Measurements from ENCODE around the gene STON1.
"Not testable (repeated sequence)": the region's sequence is repeated elsewhere in the genome, so short reads cannot be mapped to it uniquely, and the experiment has no call there.

The STON1 gene, protein sequence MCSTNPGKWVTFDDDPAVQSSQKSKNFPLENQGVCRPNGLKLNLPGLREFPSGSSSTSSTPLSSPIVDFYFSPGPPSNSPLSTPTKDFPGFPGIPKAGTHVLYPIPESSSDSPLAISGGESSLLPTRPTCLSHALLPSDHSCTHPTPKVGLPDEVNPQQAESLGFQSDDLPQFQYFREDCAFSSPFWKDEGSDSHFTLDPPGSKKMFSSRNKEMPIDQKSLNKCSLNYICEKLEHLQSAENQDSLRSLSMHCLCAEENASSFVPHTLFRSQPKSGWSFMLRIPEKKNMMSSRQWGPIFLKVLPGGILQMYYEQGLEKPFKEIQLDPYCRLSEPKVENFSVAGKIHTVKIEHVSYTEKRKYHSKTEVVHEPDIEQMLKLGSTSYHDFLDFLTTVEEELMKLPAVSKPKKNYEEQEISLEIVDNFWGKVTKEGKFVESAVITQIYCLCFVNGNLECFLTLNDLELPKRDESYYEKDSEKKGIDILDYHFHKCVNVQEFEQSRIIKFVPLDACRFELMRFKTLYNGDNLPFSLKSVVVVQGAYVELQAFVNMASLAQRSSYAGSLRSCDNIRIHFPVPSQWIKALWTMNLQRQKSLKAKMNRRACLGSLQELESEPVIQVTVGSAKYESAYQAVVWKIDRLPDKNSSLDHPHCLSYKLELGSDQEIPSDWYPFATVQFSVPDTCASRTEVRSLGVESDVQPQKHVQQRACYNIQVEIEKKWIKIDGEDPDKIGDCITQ

GRCh38 chr2:48530033-48530811 lies at the start of gene STON1:
TSS of gene STON1 (plus strand) at chr2:48530154. CDS start at chr2:48580634, 50,480 bp downstream.
- DNase-seq (ENCODE audit: low read depth), result no peak

GRCh38 chr2:48480526-48480925 lies 49.4 kb upstream of the STON1 start:
- no peak for DNase-seq (ENCODE audit: low read depth)

DNA sequence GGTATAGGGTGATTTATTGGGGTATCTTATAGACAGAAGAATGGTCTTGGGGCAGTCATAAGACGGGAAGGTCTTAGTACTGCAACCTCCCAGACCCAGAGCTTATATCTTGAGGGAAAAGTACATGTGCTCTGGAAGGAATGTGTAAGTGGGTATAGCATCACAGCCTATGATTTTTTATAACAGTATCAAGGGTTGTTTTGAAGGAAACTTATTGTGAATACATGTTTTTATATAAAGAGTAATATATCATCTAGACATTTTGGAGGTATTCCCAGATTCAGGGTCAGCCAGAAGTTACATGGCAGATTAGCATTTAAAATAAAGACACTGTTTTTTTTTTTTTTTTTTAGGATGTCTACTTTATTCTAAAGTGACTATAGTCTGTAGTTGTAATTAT lies 47.6 kb upstream of the STON1 start:
- DNase-seq (ENCODE audit: low read depth), result no peak

DNA sequence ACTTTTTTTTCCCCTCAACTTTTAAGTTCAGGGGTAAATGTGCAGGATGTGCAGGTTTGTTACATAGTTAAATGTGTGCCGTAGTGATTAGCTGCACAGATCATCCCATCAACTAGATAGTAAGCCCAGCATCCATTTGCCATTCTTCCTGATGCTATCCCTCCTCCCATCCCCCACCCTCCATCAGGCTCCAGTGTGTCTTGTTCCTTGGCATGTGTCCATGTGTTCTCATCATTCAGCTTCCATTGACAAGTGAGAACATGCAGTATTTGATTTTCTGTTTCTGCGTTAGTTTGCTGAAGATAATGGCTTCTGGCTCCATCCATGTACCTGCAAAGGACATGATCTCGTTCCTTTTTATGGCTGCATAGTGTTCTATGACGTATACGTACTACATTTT lies 47.2 kb upstream of the STON1 start:
- no peak for DNase-seq (ENCODE audit: low read depth)

DNA sequence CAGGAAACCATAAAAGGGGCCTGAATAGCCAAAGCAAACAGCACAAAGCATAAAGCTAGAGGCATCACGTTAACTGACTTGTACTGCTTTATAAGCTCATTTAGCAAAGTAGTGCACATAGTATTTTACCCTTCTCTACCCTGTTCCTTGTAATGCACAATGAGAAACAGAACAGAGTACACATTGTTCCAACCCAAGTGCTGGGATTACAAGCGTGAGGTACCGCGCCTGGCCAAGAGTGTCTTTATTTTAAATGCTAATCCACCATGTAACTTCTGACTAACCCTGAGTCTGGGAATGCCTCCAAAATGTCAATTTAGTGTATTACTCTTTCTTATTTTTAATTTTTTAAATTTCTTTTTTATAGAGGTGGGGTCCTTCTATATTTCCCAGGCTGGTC lies 46.4 kb upstream of the STON1 start:
- DNase-seq (ENCODE audit: low read depth), result peak; percentile 74

- peak; percentile 59 for DNase-seq (ENCODE audit: low read depth)
Measured at GRCh38 chr2:48483916-48484315, 46.0 kb upstream of the STON1 start.

GRCh38 chr2:48488545-48488944 lies 41.4 kb upstream of the STON1 start:
- DNase-seq (ENCODE audit: low read depth), result no peak

DNA sequence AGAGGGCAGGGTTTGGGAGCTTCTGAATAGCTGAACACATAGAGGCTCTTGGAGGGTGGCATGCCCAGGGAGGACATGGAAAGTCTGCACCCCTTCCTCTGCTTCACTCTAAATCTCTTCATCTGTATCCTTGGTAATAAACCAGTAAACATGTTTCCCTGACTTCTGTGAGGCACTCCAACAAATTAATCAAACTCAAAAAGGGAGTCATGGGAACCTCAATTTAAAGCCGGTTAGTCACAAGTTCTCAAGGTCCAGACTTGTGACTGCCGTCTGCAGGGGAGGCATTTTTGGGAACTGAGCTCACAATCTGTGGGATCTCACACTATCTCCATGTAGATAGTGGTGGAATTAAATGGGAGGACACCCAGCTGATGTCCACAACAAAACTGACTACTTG lies 33.1 kb upstream of the STON1 start:
- no peak for DNase-seq (ENCODE audit: low read depth)

DNA sequence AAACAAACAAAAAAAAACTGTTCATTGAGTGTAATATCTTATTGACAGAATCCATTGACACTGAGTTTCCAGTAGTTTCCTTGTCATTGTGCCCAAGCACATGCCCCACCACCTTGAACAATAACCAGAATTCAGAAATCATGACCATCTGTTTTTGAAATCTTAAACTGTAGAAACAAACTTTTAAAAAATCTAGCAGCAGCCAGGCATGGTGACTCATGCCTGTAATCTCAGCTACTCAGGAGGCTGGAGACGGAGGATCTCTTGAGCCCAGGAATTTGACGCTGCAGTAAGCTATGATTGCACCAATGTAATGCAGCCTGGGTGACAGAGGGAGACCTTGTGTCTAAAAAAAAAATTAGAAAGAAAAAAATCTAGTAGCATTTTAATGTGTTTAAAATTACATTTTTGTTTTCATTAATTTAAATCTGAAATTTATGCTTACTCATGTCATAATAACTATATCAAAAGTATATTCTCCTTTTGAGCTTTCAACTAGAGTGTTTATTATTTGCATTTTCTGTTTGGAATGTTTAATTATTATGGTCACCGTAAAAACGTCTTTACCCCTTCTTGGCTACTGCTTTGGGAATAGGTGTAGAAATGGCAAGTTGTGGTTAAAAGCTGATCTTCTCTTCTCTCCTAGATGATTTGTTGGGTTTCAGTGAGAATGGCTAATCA lies 25.2 kb upstream of the STON1 start:
- DNase-seq (ENCODE audit: low read depth), result peak; percentile 72

GRCh38 chr2:48507111-48507510 lies 22.8 kb upstream of the STON1 start:
- DNase-seq (ENCODE audit: low read depth), result no peak

- DNase-seq (ENCODE audit: low read depth), result peak; percentile 52
Measured at GRCh38 chr2:48508461-48509124, 21.4 kb upstream of the STON1 start.

GRCh38 chr2:48510329-48510728 lies 19.6 kb upstream of the STON1 start:
- DNase-seq (ENCODE audit: low read depth), result peak; percentile 60

GRCh38 chr2:48511849-48512470 lies 18.0 kb upstream of the STON1 start:
- DNase-seq (ENCODE audit: low read depth), result no peak

- DNase-seq (ENCODE audit: low read depth), result peak; percentile 49
Measured at GRCh38 chr2:48512571-48512970, 17.4 kb upstream of the STON1 start.

- DNase-seq (ENCODE audit: low read depth), result no peak
Measured at GRCh38 chr2:48514348-48515003, 15.5 kb upstream of the STON1 start.

DNA sequence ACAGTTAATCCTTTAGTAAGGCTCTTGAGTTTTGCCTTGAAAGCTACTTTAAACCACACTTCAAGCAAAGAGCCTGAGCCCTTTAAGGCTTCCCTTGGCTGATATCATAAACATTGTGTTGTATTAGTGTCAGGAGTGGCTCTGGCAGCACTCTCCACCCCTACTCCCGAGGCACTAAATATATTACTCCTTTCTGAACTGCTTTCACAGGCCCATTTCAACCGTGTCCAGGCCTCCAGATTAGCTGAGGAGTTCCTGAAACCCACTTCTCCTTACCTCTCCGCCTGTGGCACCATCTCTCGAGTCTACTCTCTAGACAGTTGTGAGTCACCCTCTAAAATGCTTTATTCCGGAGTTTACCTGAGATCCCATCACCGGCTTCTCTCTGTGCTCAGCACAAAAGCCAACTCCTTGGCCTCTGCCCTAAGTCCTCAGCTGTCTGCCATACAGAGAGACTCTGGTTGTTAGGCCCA lies 14.4 kb upstream of the STON1 start:
- no peak for DNase-seq (ENCODE audit: low read depth)

DNA sequence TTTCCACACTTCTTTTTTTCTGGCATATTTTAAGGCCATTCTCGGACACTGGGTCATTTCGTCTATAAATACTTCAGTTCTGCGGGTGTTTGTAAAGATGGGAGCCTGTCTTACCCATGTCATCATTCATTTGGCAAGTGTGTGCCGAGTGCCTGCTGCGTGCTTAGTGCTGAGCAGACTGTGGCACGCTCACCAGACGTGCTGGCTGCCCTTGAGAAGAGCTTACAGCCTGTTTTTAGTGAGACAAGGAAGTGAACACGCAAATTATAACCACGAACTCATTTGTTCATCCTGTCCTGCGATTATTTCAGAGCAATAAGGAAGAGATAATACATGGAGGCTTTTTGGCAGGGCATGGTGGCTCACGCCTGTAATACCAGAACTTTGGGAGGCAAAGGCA lies 10.4 kb upstream of the STON1 start:
- no peak for DNase-seq (ENCODE audit: low read depth)

DNA sequence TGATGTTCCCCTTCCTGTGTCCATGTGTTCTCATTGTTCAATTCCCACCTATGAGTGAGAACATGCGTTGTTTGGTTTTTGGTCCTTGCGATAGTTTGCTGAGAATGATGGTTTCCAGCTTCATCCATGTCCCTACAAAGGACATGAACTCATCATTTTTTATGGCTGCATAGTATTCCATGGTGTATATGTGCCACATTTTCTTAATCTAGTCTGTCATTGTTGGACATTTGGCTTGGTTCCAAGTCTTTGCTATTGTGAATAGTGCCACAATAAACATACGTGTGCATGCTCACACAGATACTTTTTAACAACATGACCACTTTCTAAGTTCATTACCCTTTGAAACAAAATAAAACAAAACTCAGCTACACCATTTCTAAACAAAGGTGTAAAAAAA lies 5.2 kb upstream of the STON1 start:
- not testable (repeated sequence) for DNase-seq (ENCODE audit: low read depth)

DNA sequence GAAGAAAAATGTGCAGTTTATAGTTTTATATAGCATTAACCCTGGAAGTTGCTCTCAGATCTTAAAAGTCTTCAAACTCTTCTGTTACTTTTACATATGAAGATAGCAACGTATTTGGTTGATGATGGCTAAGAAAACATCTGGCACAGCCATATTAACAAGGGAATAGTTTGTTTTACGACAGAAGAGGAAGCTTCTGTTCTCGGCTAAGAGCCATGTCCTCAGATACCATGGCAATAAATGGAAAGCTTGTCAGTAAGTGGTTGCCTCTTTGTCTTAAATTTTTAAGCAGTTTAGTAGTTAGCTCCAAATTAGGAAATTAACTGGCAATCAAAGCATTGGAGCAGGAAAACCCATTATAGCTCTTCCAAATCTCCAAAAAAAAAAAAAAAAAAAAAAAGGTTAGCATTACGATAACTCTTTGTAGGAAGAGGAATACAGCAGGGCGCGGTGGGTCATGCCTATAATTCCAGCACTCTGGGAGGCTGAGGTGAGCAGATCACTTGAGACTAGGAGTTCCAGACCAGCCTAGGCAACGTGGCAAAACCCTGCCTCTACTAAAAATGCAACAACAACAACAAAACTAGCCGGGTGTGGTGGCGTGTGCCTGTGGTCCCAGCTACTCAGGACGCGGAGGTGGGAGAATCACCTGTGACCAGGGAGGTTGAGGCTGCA lies 4.5 kb upstream of the STON1 start:
- DNase-seq (ENCODE audit: low read depth), result no peak

All from fibroblast of the conjunctiva (primary cell).